Prostate gland (tissue), 2 donors: Measurements from ENCODE around the gene MYO16.

Source experiments
- POLR2A ChIP-seq: fragments of 450-650 bp; IDR thresholded peaks from one replicate; pipeline ENCODE4 v1.6.1; 2016; ENCODE audit warnings: antibody characterized with exemption, mild to moderate bottlenecking
- TF ChIP-seq, protein P1 (sequence below), 4 experiments: fragments of 200-600 bp in 2 of 4; fragments of 450-650 bp in 2 of 4; sonication (generic) in 2 of 4; IDR thresholded peaks; 1 replicate in 3 of 4; 2 replicates in 1 of 4; pipeline ENCODE4 v1.5.1; 2016 to 2019; ENCODE audit warnings: antibody characterized with exemption in 4 of 4, mild to moderate bottlenecking in 2 of 4, moderate library complexity in 2 of 4

DNA sequence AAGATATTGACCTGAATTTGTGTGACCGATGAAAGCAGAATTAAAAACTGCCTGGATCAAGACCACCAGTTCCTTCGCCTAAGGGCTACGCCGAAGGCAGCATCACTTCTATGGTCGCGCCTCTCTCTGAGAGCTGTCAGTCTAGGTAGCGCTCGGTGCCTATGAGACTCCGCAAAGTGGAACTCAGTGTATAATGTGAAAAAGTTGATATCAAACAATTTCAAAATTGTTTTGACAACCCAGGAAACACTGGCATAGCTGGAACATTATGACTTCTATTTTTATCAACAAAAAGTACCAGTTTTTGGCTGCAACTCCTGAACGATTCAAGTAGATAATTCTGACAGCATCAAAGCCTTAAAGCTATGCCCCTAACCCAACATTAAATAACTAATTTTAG lies 223.6 kb downstream of the MYO16 start:
- TF ChIP-seq POLR2A = no peak
- TF ChIP-seq, protein P1, sequence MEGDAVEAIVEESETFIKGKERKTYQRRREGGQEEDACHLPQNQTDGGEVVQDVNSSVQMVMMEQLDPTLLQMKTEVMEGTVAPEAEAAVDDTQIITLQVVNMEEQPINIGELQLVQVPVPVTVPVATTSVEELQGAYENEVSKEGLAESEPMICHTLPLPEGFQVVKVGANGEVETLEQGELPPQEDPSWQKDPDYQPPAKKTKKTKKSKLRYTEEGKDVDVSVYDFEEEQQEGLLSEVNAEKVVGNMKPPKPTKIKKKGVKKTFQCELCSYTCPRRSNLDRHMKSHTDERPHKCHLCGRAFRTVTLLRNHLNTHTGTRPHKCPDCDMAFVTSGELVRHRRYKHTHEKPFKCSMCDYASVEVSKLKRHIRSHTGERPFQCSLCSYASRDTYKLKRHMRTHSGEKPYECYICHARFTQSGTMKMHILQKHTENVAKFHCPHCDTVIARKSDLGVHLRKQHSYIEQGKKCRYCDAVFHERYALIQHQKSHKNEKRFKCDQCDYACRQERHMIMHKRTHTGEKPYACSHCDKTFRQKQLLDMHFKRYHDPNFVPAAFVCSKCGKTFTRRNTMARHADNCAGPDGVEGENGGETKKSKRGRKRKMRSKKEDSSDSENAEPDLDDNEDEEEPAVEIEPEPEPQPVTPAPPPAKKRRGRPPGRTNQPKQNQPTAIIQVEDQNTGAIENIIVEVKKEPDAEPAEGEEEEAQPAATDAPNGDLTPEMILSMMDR (IDR thresholded peaks at IDR 0.05) = no peak
